Measurements from ENCODE around the gene KLF15.

The KLF15 gene

GRCh38 chr3:126306888-126307482, 50.2 kb downstream of the KLF15 start:
- Histone ChIP-seq H3K27me3 (ENCODE audit: control insufficient read depth, insufficient read depth, low read length, poor library complexity, severe bottlenecking) (no peaks in the 10 kb centered on the region), H3K4me1 (ENCODE audit: control insufficient read depth, insufficient read depth, low read length) (no peaks in the 10 kb centered on the region), H3K27ac (ENCODE audit: insufficient read depth, low read depth, low read length, poor library complexity, severe bottlenecking) (no peak overlapping the region), H3K9me3 (ENCODE audit: control insufficient read depth, low read length) (no peaks in the 10 kb centered on the region), H3K36me3 (ENCODE audit: control insufficient read depth, insufficient read depth, low read length) (no peaks in the 10 kb centered on the region), H3K4me3 (ENCODE audit: insufficient read depth, low read depth, low read length) (no peak overlapping the region)
- 91 to 92% methylated on average over 8 of the region's 8 CpGs for WGBS, 2 experiments

GRCh38 chr3:126306397-126306796, 50.8 kb downstream of the KLF15 start:
- Histone ChIP-seq H3K4me3 (ENCODE audit: insufficient read depth, low read depth, low read length) (no peak overlapping the region), H3K27ac (ENCODE audit: insufficient read depth, low read depth, low read length, poor library complexity, severe bottlenecking) (no peak overlapping the region), H3K4me1 (ENCODE audit: control insufficient read depth, insufficient read depth, low read length) (no peaks in the 10 kb centered on the region), H3K9me3 (ENCODE audit: control insufficient read depth, low read length) (no peaks in the 10 kb centered on the region), H3K36me3 (ENCODE audit: control insufficient read depth, insufficient read depth, low read length) (no peaks in the 10 kb centered on the region), H3K27me3 (ENCODE audit: control insufficient read depth, insufficient read depth, low read length, poor library complexity, severe bottlenecking) (no peaks in the 10 kb centered on the region)
- 94 to 96% methylated on average over 7 of the region's 7 CpGs for WGBS, 2 experiments

DNA sequence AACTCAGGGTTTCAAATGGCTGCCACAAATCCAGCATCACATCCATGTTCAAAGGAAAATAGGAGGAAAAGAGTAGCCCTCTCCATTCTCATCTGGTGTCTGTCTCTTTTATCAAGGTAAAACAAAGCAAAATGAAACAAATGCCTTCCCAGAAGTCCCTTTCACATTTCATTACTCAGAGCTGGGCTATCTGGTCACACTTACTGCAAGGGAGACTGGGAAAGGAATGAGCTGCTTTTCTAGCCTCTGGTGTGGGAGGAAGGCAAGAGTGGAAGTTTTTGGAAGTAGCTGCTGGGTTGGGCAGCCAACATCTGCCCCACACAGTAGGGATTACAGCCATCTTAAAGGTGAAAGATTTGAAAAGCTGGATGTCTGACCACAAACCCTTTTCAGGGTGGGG, 51.8 kb downstream of the KLF15 start:
- no peaks in the 10 kb centered on the region for H3K27me3 ChIP-seq (ENCODE audit: control insufficient read depth, insufficient read depth, low read length, poor library complexity, severe bottlenecking)
- no peaks in the 10 kb centered on the region for H3K4me1 ChIP-seq (ENCODE audit: control insufficient read depth, insufficient read depth, low read length)
- H3K36me3 ChIP-seq (ENCODE audit: control insufficient read depth, insufficient read depth, low read length) = no peaks in the 10 kb centered on the region
- H3K4me3 ChIP-seq (ENCODE audit: insufficient read depth, low read depth, low read length) = no peak overlapping the region
- H3K9me3 ChIP-seq (ENCODE audit: control insufficient read depth, low read length) = no peaks in the 10 kb centered on the region
- H3K27ac ChIP-seq (ENCODE audit: insufficient read depth, low read depth, low read length, poor library complexity, severe bottlenecking) = no peak overlapping the region

DNA sequence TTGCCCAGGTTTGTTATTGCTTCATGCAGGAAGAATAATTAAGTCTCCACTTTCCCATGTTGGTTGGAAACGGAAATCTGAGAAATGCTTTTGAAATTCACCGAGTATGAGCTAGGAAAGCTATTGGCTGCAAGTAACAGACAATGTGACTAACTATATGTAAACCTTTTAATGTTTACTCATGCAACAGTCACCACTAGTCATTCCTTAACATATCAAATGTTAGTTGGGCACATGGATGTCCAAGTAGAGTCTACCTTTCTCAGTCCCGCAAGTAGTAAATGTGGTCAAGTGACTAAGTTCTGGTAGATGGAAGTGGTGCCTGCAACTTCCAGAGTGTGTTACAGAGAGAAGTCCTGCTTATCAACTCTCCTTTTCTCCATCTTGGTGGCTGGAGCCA, 52.5 kb downstream of the KLF15 start:
- Histone ChIP-seq H3K9me3 (ENCODE audit: control insufficient read depth, low read length) (no peaks in the 10 kb centered on the region), H3K4me3 (ENCODE audit: insufficient read depth, low read depth, low read length) (no peak overlapping the region), H3K27me3 (ENCODE audit: control insufficient read depth, insufficient read depth, low read length, poor library complexity, severe bottlenecking) (no peaks in the 10 kb centered on the region), H3K4me1 (ENCODE audit: control insufficient read depth, insufficient read depth, low read length) (no peaks in the 10 kb centered on the region), H3K36me3 (ENCODE audit: control insufficient read depth, insufficient read depth, low read length) (no peaks in the 10 kb centered on the region), H3K27ac (ENCODE audit: insufficient read depth, low read depth, low read length, poor library complexity, severe bottlenecking) (no peak overlapping the region)
- 96 to 100% methylated on average over 3 of the region's 3 CpGs for WGBS, 2 experiments

DNA sequence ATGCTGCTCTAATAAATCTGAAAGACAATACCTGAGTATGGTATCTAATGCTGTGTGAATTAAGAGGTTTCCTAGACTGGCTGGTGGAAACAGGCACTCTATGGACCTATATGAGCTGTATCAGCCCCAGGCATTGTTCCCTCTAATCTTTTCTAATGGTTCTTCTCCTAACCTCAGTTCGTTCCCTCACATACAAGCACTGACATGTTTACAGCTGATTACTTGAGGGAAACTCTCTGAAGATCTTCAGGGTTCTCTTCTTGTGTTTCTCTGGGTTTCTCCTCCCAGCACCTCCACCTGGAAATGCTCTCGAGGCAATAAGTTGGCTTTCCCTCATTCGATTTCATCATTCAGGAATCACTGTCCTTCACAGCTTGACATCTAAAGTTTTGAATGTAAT, 52.9 kb downstream of the KLF15 start:
- no peaks in the 10 kb centered on the region for H3K27me3 ChIP-seq (ENCODE audit: control insufficient read depth, insufficient read depth, low read length, poor library complexity, severe bottlenecking)
- H3K4me3 ChIP-seq (ENCODE audit: insufficient read depth, low read depth, low read length) = no peak overlapping the region
- WGBS, 2 experiments = 94 to 96% methylated on average over 3 of the region's 3 CpGs
- no peaks in the 10 kb centered on the region for H3K9me3 ChIP-seq (ENCODE audit: control insufficient read depth, low read length)
- H3K27ac ChIP-seq (ENCODE audit: insufficient read depth, low read depth, low read length, poor library complexity, severe bottlenecking) = no peak overlapping the region
- H3K36me3 ChIP-seq (ENCODE audit: control insufficient read depth, insufficient read depth, low read length) = no peaks in the 10 kb centered on the region
- H3K4me1 ChIP-seq (ENCODE audit: control insufficient read depth, insufficient read depth, low read length) = no peaks in the 10 kb centered on the region

DNA sequence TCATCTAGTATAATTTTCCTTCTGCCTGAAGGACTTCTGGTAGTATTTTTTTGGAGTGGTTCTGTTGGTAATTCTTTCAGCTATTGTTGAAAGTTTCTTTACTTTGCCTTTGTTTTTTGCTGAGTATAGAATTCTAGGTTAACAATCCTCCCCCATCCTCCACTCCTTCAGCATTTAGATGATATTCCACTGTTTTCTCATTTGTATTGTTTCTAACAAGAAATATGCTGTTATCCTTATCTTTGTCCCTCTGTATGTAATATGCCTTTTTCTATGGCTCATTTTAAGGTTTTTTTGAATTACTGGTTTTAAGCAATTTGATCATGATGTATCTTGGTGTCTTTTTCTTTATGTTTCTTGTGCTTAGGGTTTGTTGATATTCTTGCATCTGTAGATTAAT, 53.9 kb downstream of the KLF15 start:
- Histone ChIP-seq H3K36me3 (ENCODE audit: control insufficient read depth, insufficient read depth, low read length) (no peaks in the 10 kb centered on the region), H3K4me1 (ENCODE audit: control insufficient read depth, insufficient read depth, low read length) (no peaks in the 10 kb centered on the region), H3K27me3 (ENCODE audit: control insufficient read depth, insufficient read depth, low read length, poor library complexity, severe bottlenecking) (no peaks in the 10 kb centered on the region), H3K4me3 (ENCODE audit: insufficient read depth, low read depth, low read length) (no peak overlapping the region), H3K27ac (ENCODE audit: insufficient read depth, low read depth, low read length, poor library complexity, severe bottlenecking) (no peak overlapping the region), H3K9me3 (ENCODE audit: control insufficient read depth, low read length) (no peaks in the 10 kb centered on the region)

DNA sequence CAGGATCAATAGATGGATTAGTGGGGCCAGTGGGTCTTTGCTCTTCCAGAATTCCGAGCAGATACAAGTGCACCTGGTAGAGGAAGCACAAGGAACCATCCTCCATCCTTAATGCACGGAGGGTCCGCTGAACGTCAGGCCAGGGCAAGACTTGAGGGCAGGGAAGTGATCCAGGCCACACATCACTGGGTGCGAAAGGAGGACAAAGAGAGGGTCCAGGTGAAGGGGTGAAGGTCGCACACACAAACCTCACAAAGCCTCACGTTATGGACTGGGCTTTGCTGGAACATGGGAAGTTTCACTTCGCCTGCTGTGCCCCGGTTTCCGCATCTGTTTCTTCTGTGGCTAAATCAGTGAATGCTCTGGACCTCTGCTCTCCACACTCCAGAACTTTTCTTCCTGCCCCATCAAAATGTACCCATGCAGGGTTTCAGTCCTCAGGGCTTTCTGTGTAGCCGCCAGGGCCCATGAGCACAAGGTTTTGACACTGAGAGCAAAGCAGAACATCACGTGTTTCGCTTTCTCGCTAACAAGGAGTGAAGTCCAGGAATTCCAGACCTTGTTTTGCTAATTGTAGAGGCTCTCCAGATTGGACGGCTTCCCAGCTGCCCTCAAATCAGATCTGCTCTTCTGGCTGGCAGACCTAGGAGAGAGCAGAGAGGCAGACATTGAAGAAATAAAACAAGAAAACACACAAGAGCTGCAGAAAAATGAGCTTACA, 56.3 kb downstream of the KLF15 start:
- Histone ChIP-seq H3K4me1 (ENCODE audit: control insufficient read depth, insufficient read depth, low read length) (no peaks in the 10 kb centered on the region), H3K4me3 (ENCODE audit: insufficient read depth, low read depth, low read length) (no peak overlapping the region), H3K27me3 (ENCODE audit: control insufficient read depth, insufficient read depth, low read length, poor library complexity, severe bottlenecking) (no peaks in the 10 kb centered on the region), H3K9me3 (ENCODE audit: control insufficient read depth, low read length) (no peaks in the 10 kb centered on the region), H3K36me3 (ENCODE audit: control insufficient read depth, insufficient read depth, low read length) (no peaks in the 10 kb centered on the region), H3K27ac (ENCODE audit: insufficient read depth, low read depth, low read length, poor library complexity, severe bottlenecking) (no peak overlapping the region)
- WGBS, 2 experiments = 89 to 90% methylated on average over 15 of the region's 15 CpGs

- Histone ChIP-seq H3K4me3 (ENCODE audit: insufficient read depth, low read depth, low read length) (no peak overlapping the region), H3K27ac (ENCODE audit: insufficient read depth, low read depth, low read length, poor library complexity, severe bottlenecking) (no peak overlapping the region), H3K4me1 (ENCODE audit: control insufficient read depth, insufficient read depth, low read length) (no peaks in the 10 kb centered on the region), H3K36me3 (ENCODE audit: control insufficient read depth, insufficient read depth, low read length) (no peaks in the 10 kb centered on the region), H3K27me3 (ENCODE audit: control insufficient read depth, insufficient read depth, low read length, poor library complexity, severe bottlenecking) (no peaks in the 10 kb centered on the region), H3K9me3 (ENCODE audit: control insufficient read depth, low read length) (no peaks in the 10 kb centered on the region)
- 91 to 93% methylated on average over 22 of the region's 22 CpGs for WGBS, 2 experiments
Measured at GRCh38 chr3:126300001-126300760, 57.0 kb downstream of the KLF15 start.

DNA sequence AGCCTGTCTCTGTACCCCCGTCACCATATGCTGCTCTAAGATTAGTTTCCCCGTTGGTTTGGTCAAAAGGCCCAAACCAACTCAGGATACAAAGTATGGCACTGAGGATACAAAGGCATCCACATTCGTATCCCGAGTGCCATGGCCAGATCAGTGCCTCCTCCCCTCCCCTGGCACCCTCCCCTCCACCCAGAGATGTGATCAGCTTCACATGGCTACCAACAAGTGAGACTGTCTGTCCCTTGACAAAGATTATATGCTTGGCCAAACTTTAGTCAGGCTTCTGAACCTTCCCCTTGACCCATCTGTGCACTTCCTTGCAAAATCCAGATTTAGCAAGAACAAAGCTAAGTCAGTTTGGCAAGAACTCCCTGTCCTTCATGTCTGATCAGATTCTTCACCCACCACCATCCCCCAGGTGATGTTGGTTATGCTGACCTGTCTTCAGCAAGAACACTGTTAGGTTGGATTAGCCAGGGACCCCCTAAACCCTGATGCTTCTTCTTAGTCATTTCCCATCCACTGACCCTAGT, 61.7 kb downstream of the KLF15 start:
- WGBS, 2 experiments = 91 to 93% methylated on average over 4 of the region's 4 CpGs
- H3K27me3 ChIP-seq (ENCODE audit: control insufficient read depth, insufficient read depth, low read length, poor library complexity, severe bottlenecking) = no peaks in the 10 kb centered on the region

GRCh38 chr3:126294211-126294808, 62.9 kb downstream of the KLF15 start:
- Histone ChIP-seq H3K27ac (ENCODE audit: insufficient read depth, low read depth, low read length, poor library complexity, severe bottlenecking) (no peak overlapping the region), H3K36me3 (ENCODE audit: control insufficient read depth, insufficient read depth, low read length) (no peaks in the 10 kb centered on the region), H3K4me3 (ENCODE audit: insufficient read depth, low read depth, low read length) (no peak overlapping the region), H3K9me3 (ENCODE audit: control insufficient read depth, low read length) (no peaks in the 10 kb centered on the region), H3K27me3 (ENCODE audit: control insufficient read depth, insufficient read depth, low read length, poor library complexity, severe bottlenecking) (peaks cover under 1% of the 10 kb centered on the region), H3K4me1 (ENCODE audit: control insufficient read depth, insufficient read depth, low read length) (peaks cover 31% of the 10 kb centered on the region)
- 93% methylated on average over 10 of the region's 10 CpGs for WGBS, 2 experiments

More for the DNA sequence above, 61.7 kb downstream of the KLF15 start:
- Histone ChIP-seq H3K4me3 (ENCODE audit: insufficient read depth, low read depth, low read length) (no peak overlapping the region), H3K36me3 (ENCODE audit: control insufficient read depth, insufficient read depth, low read length) (no peaks in the 10 kb centered on the region), H3K9me3 (ENCODE audit: control insufficient read depth, low read length) (no peaks in the 10 kb centered on the region), H3K27ac (ENCODE audit: insufficient read depth, low read depth, low read length, poor library complexity, severe bottlenecking) (no peak overlapping the region), H3K4me1 (ENCODE audit: control insufficient read depth, insufficient read depth, low read length) (peaks cover 21% of the 10 kb centered on the region)

Measured in ectodermal cell (in vitro differentiated cells).